ENCODE measurements around the gene FIBIN. TPM values are rescaled to one million over a fixed set of nuclear protein-coding genes. Genes with fewer than 3 reads are reported as not detected.

FIBIN gene
- total and polyA plus RNA-seq, 8 donors, result 4.0 to 18.5 (median 6.9) TPM

DNA sequence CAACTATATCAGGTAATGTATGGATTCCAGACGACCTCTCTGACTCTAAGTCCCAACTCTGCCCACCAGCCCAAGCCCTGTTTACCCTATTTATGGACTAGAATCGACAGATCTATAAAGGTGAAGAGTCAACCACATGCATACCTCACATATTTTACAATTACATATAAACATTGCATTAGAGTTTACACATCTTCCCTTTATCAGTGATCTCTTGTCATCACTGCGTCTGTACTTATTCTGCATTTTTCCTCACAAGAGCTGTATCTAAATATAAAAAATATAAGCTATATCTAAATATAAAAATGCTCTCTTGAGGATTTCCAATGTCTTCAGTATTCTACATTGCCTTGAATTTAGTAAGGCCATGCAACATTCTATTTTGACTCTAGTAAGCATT, 8.5 kb downstream of the FIBIN start:
- Histone ChIP-seq H3K27me3 (no peaks in the 10 kb centered on the region), H3K36me3 (no peaks in the 10 kb centered on the region), H3K4me1 (no peaks in the 10 kb centered on the region), H3K4me3 (no peak overlapping the region), H3K27ac (no peak overlapping the region), H3K9me3 (no peaks in the 10 kb centered on the region)
- TF ChIP-seq, protein P1, sequence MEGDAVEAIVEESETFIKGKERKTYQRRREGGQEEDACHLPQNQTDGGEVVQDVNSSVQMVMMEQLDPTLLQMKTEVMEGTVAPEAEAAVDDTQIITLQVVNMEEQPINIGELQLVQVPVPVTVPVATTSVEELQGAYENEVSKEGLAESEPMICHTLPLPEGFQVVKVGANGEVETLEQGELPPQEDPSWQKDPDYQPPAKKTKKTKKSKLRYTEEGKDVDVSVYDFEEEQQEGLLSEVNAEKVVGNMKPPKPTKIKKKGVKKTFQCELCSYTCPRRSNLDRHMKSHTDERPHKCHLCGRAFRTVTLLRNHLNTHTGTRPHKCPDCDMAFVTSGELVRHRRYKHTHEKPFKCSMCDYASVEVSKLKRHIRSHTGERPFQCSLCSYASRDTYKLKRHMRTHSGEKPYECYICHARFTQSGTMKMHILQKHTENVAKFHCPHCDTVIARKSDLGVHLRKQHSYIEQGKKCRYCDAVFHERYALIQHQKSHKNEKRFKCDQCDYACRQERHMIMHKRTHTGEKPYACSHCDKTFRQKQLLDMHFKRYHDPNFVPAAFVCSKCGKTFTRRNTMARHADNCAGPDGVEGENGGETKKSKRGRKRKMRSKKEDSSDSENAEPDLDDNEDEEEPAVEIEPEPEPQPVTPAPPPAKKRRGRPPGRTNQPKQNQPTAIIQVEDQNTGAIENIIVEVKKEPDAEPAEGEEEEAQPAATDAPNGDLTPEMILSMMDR (IDR thresholded peaks at IDR 0.05), result no peak
- intact Hi-C loops (cut with DNase I), result no loop called here
- no peak for ATAC-seq
- no peak for DNase-seq

DNA sequence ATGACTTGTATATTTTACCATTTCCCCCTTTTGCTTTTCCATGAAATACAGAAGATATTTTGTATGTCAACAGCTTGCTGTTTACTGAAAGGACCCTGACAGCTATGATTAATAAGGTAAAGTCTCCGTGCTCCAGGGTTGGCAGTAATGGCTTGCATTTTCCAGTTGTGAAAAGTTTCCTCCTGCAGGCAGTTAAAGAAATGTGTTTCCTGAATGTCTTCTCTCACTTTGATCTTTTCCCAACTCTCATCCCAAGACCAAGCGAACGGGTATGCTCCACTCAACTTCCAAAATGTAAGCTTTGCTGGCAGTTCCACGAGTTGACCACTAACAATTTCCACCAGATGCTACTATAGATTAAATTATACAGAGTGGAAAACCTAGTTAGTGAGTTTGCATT, 8.9 kb downstream of the FIBIN start:
- Histone ChIP-seq H3K9me3 (no peaks in the 10 kb centered on the region), H3K27me3 (no peaks in the 10 kb centered on the region), H3K4me3 (no peak overlapping the region), H3K36me3 (no peaks in the 10 kb centered on the region), H3K27ac (no peak overlapping the region), H3K4me1 (no peaks in the 10 kb centered on the region)
- no peak for DNase-seq
- TF ChIP-seq, protein P1 (IDR thresholded peaks at IDR 0.05), result no peak
- no peak for ATAC-seq
- intact Hi-C loops (cut with DNase I), result no loop called here

DNA sequence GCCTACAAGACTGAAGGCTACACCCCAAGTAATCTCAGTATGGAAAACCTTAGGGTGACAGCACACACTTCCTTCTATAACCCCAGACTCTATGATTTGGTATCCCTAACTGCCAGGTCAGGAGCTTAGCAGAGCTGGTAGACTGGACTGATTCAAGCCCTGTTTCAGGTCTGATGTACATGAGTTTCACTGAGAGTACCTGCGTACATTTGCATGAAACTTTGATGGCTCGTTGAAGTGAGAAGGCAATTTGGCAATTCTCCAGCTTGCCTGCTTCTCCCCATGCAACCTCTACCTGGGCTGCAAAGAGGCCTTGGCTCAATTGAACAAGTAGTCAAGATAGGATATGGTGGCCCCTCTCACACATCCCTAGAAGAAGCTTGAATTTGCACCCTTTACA, 10.2 kb downstream of the FIBIN start:
- DNase-seq (no peak), ATAC-seq (no peak)
- Histone ChIP-seq H3K4me3 (no peak overlapping the region), H3K36me3 (no peaks in the 10 kb centered on the region), H3K27me3 (no peaks in the 10 kb centered on the region), H3K4me1 (no peaks in the 10 kb centered on the region), H3K9me3 (no peaks in the 10 kb centered on the region), H3K27ac (no peak overlapping the region)
- TF ChIP-seq, protein P1 (IDR thresholded peaks at IDR 0.05), result no peak
- intact Hi-C loops (cut with DNase I), result no loop called here

DNA sequence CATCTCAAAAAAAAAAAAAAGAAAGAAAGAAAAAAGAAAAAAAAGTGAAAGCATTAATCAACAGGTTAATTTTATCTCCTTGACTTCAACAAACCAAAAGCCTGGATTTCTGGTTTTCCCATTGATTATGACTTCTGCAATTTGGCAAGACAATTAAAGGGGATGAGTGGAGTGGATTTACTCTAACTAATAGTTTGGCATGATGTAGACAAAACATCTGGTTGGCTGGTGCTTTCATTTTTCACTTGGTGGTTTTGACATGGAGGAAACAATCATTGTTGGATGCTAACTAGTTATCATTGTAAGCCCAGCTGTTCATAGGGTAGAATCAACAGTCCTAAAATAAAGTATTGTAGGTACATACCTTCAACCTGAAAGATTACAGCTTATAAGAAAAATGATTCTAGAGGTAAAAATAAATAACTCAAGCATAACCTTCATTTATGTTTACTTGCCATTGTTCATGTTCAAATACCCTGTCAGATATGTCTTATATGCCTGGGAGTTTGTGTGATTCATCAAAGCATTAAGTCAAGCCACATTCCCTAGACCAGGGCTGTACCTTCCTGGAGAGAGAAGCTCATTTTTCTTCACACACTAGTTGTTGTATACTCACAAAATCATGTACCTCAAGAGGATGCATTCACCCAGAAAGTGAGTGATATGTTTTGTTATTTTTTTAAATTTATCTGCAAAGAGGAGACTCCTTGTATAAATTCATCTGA, 15.1 kb downstream of the FIBIN start:
- no peaks in the 10 kb centered on the region for H3K36me3 ChIP-seq
- ATAC-seq, result no peak
- no peaks in the 10 kb centered on the region for H3K4me1 ChIP-seq
- H3K27ac ChIP-seq, result no peak overlapping the region
- peaks cover 0 to 3% of the 10 kb centered on the region in 2 donors for H3K9me3 ChIP-seq
- H3K27me3 ChIP-seq, result no peaks in the 10 kb centered on the region
- no peak overlapping the region for H3K4me3 ChIP-seq
- TF ChIP-seq, protein P1 (IDR thresholded peaks at IDR 0.05), result no peak
- no peak for DNase-seq
- intact Hi-C loops (cut with DNase I), result no loop called here

DNA sequence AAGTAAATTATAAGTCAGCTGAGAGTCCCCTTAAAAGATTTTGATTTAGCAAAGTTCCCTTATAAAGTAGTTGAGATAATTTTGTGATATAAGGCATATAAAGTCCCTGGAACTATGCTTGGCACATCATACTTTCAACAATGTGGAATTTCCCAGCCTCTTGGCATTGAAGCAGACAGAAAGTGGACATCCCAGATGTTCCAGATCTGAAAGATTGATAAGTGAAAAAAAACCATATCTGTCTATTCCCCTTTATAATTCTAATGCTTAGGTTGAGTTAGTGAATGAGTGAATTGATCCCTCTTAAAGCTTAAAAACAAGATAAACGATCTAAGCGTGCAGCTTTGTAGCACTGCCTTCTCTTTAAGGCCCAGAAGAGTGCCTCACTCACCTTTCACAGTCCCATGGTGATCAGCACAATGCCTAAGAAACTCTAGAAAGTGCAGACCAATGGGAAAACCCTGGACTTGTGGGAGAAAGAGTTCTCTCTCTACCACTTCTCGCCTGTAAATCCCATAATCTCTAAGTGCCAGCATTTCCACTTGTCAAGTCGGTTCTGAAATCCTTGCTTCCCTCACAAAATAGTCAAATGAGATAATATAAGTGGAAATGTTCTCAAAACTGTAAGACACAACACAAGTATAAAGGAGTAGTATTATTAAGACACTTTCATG, 17.8 kb downstream of the FIBIN start:
- ATAC-seq (no peak), DNase-seq (no peak)
- intact Hi-C loops (cut with DNase I), result no loop called here
- H3K4me1 ChIP-seq, result no peaks in the 10 kb centered on the region
- TF ChIP-seq, protein P1 (IDR thresholded peaks at IDR 0.05), result no peak
- peaks cover 0 to 3% of the 10 kb centered on the region in 2 donors for H3K9me3 ChIP-seq
- no peak overlapping the region for H3K4me3 ChIP-seq
- no peak overlapping the region for H3K27ac ChIP-seq
- no peaks in the 10 kb centered on the region for H3K27me3 ChIP-seq
- H3K36me3 ChIP-seq, result no peaks in the 10 kb centered on the region

Data from left lung (tissue), 10 donors.